ENCODE results near the gene SEC14L2.

SEC14L2 gene

DNA sequence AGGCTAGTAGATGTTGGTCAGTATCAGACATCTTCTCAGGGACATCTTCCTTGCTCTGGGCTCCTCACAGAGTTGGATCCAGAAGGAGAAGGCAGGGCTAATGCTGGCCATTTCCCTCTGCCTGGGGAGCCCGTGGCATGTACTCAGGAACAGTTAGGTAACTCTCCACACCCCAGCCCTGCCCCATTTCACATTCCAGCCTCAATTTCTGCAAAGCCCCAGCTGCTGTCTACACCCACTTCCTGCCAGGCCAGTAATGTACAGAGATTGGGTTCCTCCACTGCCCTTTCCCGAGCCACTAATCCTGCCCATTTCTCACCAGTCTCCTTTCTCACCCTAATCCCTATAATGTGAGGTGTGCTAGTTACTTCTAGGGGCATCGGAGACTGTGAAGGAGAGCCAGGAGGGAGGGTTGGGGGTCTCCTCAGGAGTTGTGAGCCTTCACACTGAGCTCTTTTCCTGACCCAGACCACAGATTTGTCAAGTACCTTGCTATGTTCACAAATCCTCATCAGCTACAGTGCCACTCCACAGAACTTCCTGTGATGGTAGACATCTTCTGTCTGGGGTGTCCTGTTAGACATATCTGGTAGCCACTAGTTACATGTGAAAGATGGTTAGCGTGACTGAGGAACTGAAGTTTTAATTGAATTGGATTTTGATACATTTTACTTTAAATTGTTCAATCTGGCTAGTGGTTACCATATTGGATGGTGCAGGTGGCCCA, 76.3 kb downstream of the SEC14L2 start (continued):
- TF ChIP-seq ZNF529 (tag by site-specific recombination; IDR thresholded peaks at IDR 0.05; ENCODE audit: insufficient replicate concordance), result no peak

DNA sequence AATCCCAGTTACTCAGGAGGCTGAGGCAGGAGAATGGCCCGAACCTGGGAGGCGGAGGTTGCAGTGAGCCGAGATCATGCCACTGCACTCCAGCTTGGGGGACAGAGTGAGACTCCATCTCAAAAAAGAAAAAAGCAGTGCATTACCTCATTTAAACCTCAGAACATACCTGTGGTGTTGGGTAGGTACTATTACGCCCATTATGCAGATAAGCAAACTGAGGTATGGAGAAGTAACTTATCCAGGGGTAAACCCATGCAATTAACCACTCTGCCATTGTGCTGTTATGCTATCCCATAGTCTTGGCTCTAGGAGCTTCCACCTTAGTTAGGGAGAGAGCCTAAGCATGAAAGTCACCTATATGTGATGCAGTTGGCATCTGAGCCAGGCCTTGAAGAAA, 77.3 kb downstream of the SEC14L2 start:
- Histone ChIP-seq H3K4me1 (ENCODE audit: control insufficient read depth, insufficient read depth, low read length) (no peaks in the 10 kb centered on the region), H3K9me3 (ENCODE audit: control insufficient read depth, insufficient read depth, low read depth, low read length) (no peaks in the 10 kb centered on the region), H3K27ac (ENCODE audit: extremely low read depth, low read depth, low read length) (no peak overlapping the region), H3K36me3 (ENCODE audit: control insufficient read depth in 2 of 2, insufficient read depth in 1 of 2, low read length in 2 of 2) (no peaks in the 10 kb centered on the region), H3K4me3 (ENCODE audit: low read depth, low read length) (no peak overlapping the region)
- ChIA-PET CTCF (interaction anchor here (1.9 to 2.0 kb wide), 2 partner anchors 11 to 28 kb away, joined by 6 to 7 read pairs; no protein-coding TSS in a partner anchor), POLR2A (no interaction called here)
- TF ChIP-seq ZXDB (tag by site-specific recombination; IDR thresholded peaks at IDR 0.05) (no peak), ZNF664 (tag by site-specific recombination; IDR thresholded peaks at IDR 0.05) (peak; percentile 49; the same call in 1 of the 2 replicates)

Data from HEK293 (cell line).